Activated CD4-positive, alpha-beta memory T cell treated with anti-CD3 and anti-CD28 coated beads for 36 hours (primary cell): ENCODE measurements around the gene MYL6B. TPM values are rescaled to one million over a fixed set of nuclear protein-coding genes. Genes with fewer than 3 reads are reported as not detected.
"Not testable (repeated sequence)": the region's sequence is repeated elsewhere in the genome, so short reads cannot be mapped to it uniquely, and the experiment has no call there.

Source experiments
- CTCF ChIA-PET: fragments of 350-600 bp; sonication (Branson Sonifier 250); formaldehyde crosslinking; loops from one replicate; lab custom pipeline; 2021; ENCODE audit warnings: antibody characterized with exemption, inconsistent platforms; lab: Charles Lee
- POLR2A ChIA-PET: fragments of 350-600 bp; sonication (Branson Sonifier 250); formaldehyde crosslinking; loops from one replicate; lab custom pipeline; 2021; ENCODE audit warnings: antibody characterized with exemption; lab: Charles Lee
- DNase-seq: peaks from one replicate; pipeline ENCODE4 v3.0.0-alpha.2; 2020
- H3K27ac Mint-ChIP-seq: one replicate; pipeline ENCODE4 v1.8.0; 2021; ENCODE audit warnings: mixed read lengths
- H3K27me3 Mint-ChIP-seq: one replicate; pipeline ENCODE4 v1.8.0; 2021; ENCODE audit warnings: mixed read lengths
- H3K36me3 Mint-ChIP-seq: one replicate; pipeline ENCODE4 v1.8.0; 2021; ENCODE audit warnings: mixed read lengths
- H3K4me1 Mint-ChIP-seq: one replicate; pipeline ENCODE4 v1.8.0; 2021; ENCODE audit warnings: low read depth, mixed read lengths
- H3K4me3 Mint-ChIP-seq: one replicate; pipeline ENCODE4 v1.8.0; 2021; ENCODE audit warnings: mild to moderate bottlenecking, mixed read lengths
- H3K9me3 Mint-ChIP-seq: one replicate; pipeline ENCODE4 v1.8.0; 2021; ENCODE audit warnings: mixed read lengths
- intact Hi-C: fragments of 100-400 bp; cut with micrococcal nuclease; formaldehyde crosslinking; loops from one replicate; pipeline ENCODE4 v1.15.1; 2023
- total RNA-seq, 2 experiments: library from RNA; stranded (reverse); gene quantifications; one replicate each; pipeline ENCODE4 v1.2.3, GENCODE V29; 2021

Gene MYL6B
- total RNA-seq, 2 experiments from 2014 or later: 63.8 to 70.8 TPM

DNA sequence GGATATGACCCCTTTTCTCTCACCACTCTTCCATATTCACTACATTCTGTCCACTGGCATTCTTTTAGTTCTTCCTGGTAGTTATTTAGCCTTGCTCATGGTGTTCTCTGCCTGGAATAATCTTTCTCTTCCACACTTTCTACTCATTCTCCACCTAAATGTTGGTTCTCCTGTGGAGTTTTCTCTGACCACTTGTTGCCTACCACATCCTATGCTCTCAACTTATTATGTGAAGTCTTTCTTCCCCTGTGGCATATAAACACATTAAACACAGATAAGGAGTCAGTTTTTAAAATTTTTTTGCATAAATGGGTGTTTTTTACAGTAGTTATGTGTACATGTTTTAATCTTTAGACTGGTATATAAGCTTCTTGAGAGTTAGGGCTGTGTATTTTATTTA, 40.2 kb downstream of the MYL6B start:
- ChIA-PET CTCF (interaction anchor here (0.6 to 6.3 kb wide), 14 partner anchors 14 to 311 kb away, joined by 3 to 168 read pairs (median 4); partner anchors contain the start of genes ESYT1, RNF41, RPL41 and ZC3H10), POLR2A (no interaction called here)
- Mint-ChIP-seq H3K4me1 (peaks cover 23% of the 10 kb centered on the region), H3K27ac (no peak overlapping the region), H3K9me3 (no peaks in the 10 kb centered on the region), H3K36me3 (peaks cover 6% of the 10 kb centered on the region), H3K27me3 (no peaks in the 10 kb centered on the region), H3K4me3 (no peak overlapping the region)
- intact Hi-C loops: loop anchor here (2.0 kb wide), 2 partner anchors 74 to 108 kb away; partner anchors contain the start of genes COQ10A and CS
- no peak for DNase-seq

DNA sequence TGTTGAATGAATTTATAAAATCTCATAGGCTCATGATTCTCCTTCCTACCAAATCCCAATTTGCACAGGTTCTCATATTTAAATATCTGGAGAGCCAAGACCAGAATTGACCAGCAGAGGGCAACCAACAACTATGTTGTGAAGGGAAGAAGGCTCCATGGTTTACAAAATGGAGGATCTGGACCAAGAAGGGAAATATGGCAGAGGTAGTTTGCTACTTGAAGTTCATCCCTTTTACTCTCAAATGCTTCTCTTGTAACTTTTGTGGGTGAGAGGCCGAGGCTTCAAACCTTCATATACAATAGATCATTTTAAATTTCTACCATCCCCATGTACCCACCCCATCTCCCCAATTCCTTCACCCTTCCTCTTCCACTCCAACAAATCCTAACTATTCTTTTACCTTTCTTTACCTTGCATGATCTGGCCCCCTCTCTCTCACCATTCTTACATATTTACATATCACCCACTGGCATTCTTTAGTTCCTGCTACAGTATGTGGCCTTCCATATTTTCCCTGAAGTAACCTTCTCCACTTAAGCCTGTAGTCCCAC, 40.7 kb downstream of the MYL6B start:
- Mint-ChIP-seq H3K27me3 (no peaks in the 10 kb centered on the region), H3K4me1 (peaks cover 17% of the 10 kb centered on the region), H3K36me3 (peaks cover 5% of the 10 kb centered on the region), H3K9me3 (no peaks in the 10 kb centered on the region), H3K4me3 (no peak overlapping the region), H3K27ac (peak overlapping the region; percentile 58)
- ChIA-PET POLR2A (no interaction called here), CTCF (interaction anchor here (0.6 to 6.3 kb wide), 8 partner anchors 29 to 311 kb away, joined by 3 to 168 read pairs (median 4); partner anchors contain the start of genes ESYT1, RNF41, RPL41 and ZC3H10)
- intact Hi-C loops: loop anchor here (1.0 to 2.0 kb wide), 6 partner anchors 31 to 275 kb away; partner anchors contain the start of genes ANKRD52, COQ10A, CS and NABP2
- DNase-seq: peak; percentile 81

DNA sequence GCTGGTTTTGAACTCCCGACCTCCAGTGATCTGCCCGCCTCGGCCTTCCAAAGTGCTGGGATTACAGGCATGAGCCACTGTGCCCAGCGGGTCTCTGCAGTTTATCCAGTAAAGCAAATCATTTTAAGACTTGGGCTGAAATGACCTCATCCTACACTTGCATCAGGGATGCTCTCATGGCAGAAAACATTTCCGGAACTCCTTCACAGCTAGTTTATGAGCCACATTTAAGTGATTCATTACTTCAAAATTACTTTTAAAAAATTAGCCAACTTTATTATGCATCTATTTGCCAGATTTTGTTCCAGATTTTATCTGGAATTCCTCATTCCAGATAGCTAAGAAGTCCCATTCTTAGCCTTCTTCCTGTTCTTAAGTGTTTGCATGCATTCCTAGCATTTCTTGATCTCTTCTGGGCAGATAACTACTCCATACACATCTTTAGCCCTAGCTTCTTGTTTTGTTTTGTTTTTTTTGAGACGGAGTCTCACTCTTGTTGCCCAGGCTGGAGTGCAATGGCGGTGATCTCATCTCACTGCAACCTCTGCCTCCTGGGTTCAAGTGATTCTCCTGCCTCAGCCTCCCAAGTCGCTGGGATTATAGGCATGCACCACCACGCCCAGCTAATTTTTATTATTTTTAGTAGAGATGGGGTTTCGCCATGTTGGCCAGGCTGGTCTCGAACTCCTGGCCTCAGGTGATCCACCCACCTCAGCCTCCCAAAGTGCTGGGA, 44.6 kb downstream of the MYL6B start:
- POLR2A ChIA-PET: interaction anchor here (0.7 to 1.0 kb wide), 2 partner anchors 25 to 78 kb away, joined by 3 read pairs; no protein-coding TSS in a partner anchor
- H3K36me3 Mint-ChIP-seq, H3K27ac Mint-ChIP-seq, H3K27me3 Mint-ChIP-seq, H3K4me3 Mint-ChIP-seq, intact Hi-C loops, DNase-seq, H3K9me3 Mint-ChIP-seq, H3K4me1 Mint-ChIP-seq: not testable (repeated sequence)
- CTCF ChIA-PET: interaction anchor here (0.7 to 4.2 kb wide), 5 partner anchors 9 to 79 kb away, joined by 3 to 21 read pairs (median 9); partner anchors contain the start of genes ANKRD52, RNF41 and ZC3H10

DNA sequence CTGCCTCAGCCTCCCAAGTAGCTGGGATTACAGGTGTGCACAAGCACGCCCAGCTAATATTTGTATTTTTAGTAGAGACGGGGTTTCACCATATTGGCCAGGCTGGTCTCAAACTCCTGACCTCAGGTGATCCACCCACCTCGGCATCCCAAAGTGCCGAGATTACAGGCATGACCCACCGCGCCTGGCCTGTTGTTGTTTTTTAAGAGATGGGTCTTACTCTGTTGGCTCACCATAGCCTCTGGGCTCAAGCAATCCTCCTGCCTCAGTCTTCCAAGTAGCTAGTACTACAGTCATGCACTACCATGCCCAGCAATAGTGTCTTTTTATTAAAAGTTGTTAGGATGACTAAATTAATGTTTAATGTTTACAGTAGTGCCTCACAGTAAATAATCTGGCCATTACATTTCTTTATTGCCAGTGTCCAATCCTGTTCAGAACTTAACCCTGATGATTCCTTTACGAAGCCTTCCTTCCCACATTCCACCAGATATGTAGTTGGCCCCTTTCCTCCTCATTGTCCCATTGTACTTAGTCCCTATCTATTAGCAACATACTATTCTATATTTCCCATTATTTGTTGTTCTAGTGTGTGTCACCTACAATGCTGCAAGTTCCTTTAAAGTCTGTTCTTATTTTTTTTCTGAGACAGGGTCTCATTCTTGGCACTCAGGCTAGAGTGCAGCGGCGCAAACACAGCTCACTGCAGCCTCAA, 45.7 kb downstream of the MYL6B start:
- H3K27me3 Mint-ChIP-seq: no peaks in the 10 kb centered on the region
- no peak for DNase-seq
- H3K4me1 Mint-ChIP-seq: peaks cover 5% of the 10 kb centered on the region
- no peaks in the 10 kb centered on the region for H3K36me3 Mint-ChIP-seq
- H3K4me3 Mint-ChIP-seq: no peak overlapping the region
- ChIA-PET POLR2A (no interaction called here), CTCF (interaction anchor here (1.4 to 4.2 kb wide), 5 partner anchors 8 to 72 kb away, joined by 4 to 21 read pairs (median 9); partner anchors contain the start of genes ANKRD52 and RNF41)
- H3K27ac Mint-ChIP-seq: no peak overlapping the region
- intact Hi-C loops: no loop called here
- H3K9me3 Mint-ChIP-seq: no peaks in the 10 kb centered on the region

DNA sequence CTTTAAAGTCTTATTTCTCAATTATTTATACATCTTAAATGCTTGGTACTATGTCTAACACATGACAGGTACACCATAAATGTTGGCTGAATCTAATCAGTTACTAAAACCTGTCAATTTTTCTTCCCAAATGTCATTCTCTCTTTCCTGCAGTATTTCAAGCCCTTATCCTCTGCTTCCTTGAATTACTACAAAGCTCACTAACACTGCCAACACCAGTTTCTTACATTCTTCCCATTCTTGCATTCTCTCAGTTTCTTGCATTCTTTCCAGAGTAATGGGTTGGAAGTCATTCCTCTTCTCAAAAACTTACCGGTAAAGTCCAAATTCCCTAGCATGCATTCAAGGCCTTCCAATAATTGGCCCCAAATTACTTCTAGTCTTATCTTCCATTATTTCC, 46.4 kb downstream of the MYL6B start:
- ChIA-PET POLR2A (no interaction called here), CTCF (interaction anchor here (2.0 kb wide), 1 partner anchor 59 kb away, joined by 6 read pairs; the partner anchor contains the start of gene ANKRD52)
- no peak for DNase-seq
- Mint-ChIP-seq H3K4me3 (no peak overlapping the region), H3K36me3 (no peaks in the 10 kb centered on the region), H3K27ac (no peak overlapping the region), H3K9me3 (no peaks in the 10 kb centered on the region), H3K27me3 (no peaks in the 10 kb centered on the region), H3K4me1 (no peaks in the 10 kb centered on the region)
- intact Hi-C loops: no loop called here

DNA sequence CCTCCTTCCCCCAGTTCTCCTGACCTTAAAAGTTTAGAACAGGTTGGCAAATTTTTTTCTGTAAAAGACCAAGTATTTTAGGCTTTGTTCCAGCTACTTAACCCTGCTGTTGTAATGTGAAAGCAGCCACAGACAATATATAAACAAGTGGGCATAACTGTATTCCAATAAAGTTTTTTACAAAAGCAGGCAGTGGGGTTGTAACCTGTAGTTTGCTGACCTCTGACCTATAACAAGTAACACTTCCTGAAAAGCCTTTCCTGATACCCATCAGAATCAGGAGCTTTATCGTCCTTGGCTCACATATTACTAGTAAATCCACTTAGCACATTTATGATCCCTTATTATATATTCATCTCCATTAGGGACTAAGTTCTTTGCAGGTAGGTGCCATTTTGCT, 50.0 kb downstream of the MYL6B start:
- Mint-ChIP-seq H3K27me3 (no peaks in the 10 kb centered on the region), H3K27ac (no peak overlapping the region), H3K4me1 (no peaks in the 10 kb centered on the region), H3K36me3 (peaks cover 12% of the 10 kb centered on the region), H3K9me3 (no peaks in the 10 kb centered on the region), H3K4me3 (no peak overlapping the region)
- DNase-seq: no peak
- ChIA-PET POLR2A (interaction anchor here (2.3 kb wide), 1 partner anchor 19 kb away, joined by 7 read pairs; the partner anchor contains the start of gene RNF41), CTCF (interaction anchor here (1.5 to 1.7 kb wide), 3 partner anchors 10 to 56 kb away, joined by 5 to 7 read pairs (median 5); partner anchors contain the start of genes ANKRD52 and SMARCC2)
- intact Hi-C loops: no loop called here

DNA sequence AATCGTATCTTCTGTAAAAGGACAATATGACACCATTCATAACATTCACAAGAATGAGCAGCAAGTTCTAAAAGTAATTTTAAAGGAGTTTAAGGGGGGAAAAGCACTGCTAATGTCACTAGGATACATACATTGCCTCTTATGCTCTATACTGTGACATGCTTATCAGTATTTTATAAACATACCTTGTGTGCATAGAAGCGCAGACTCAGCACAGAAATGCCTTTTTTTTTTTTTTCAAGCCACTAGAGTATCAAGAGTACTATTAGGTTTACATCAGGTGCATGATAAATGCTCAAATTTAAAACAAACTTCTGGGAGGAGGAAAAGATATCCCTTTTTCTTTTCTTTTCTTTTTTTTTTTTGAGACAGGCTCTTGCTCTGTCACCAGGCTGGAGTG, 50.5 kb downstream of the MYL6B start:
- Mint-ChIP-seq H3K9me3 (no peaks in the 10 kb centered on the region), H3K36me3 (peaks cover 15% of the 10 kb centered on the region), H3K27me3 (no peaks in the 10 kb centered on the region), H3K4me1 (no peaks in the 10 kb centered on the region), H3K4me3 (no peak overlapping the region), H3K27ac (no peak overlapping the region)
- no peak for DNase-seq
- POLR2A ChIA-PET: interaction anchor here (0.7 to 2.3 kb wide), 2 partner anchors 13 to 19 kb away, joined by 5 to 7 read pairs; partner anchors contain the start of genes RNF41 and SMARCC2
- intact Hi-C loops: no loop called here
- CTCF ChIA-PET: interaction anchor here (1.5 to 1.7 kb wide), 3 partner anchors 9 to 55 kb away, joined by 5 to 7 read pairs (median 5); partner anchors contain the start of genes ANKRD52 and SMARCC2

DNA sequence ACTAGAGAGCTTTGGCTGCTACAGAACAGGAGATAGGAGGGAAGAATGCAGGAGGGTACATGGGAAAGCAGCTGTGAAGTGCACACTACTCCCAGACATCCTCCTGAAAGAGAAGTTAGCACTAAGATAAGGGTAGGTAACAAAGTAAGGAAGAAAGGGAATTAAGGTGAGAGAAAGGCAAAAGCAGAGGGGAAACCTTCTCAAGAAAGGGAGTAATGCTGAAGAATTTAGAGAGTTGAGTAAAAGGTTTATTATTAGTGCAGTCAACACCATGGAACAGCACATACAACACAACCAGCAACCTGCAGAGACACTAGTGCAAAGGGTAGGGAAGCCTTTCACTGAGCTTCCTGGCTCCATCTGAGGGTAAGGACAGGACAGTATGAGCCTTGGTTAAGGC, 51.9 kb downstream of the MYL6B start:
- no peaks in the 10 kb centered on the region for H3K4me1 Mint-ChIP-seq
- CTCF ChIA-PET: interaction anchor here (0.8 to 3.5 kb wide), 6 partner anchors 10 to 260 kb away, joined by 3 to 31 read pairs (median 4); partner anchors contain the start of genes ANKRD52, COQ10A, RNF41 and SMARCC2
- intact Hi-C loops: no loop called here
- H3K27me3 Mint-ChIP-seq: no peaks in the 10 kb centered on the region
- POLR2A ChIA-PET: interaction anchor here (2.3 kb wide), 1 partner anchor 18 kb away, joined by 7 read pairs; the partner anchor contains the start of gene RNF41
- no peaks in the 10 kb centered on the region for H3K9me3 Mint-ChIP-seq
- no peak overlapping the region for H3K27ac Mint-ChIP-seq
- no peak overlapping the region for H3K4me3 Mint-ChIP-seq
- DNase-seq: no peak
- peaks cover 21% of the 10 kb centered on the region for H3K36me3 Mint-ChIP-seq

DNA sequence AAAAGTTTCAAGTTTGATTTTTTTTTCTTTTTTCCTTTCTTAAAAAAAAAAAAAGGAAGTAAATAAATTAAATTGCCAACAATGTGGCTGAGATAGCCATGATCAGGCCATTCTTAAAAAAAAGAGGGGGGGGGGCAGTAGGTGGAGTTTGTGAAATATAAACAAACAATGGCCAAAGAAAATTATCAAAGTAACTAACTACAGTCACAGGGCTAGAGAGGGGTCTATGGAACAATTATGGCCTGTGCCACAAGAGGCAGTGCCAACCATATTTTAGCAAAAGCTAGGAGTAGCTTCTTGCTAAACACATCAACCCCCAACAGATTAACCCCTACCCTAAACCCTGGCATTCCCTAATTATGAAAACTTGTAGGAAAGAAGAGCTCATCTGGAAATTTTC, 53.1 kb downstream of the MYL6B start:
- no peak overlapping the region for H3K27ac Mint-ChIP-seq
- ChIA-PET CTCF (interaction anchor here (0.8 to 3.5 kb wide), 11 partner anchors 9 to 259 kb away, joined by 3 to 33 read pairs (median 6); partner anchors contain the start of genes ANKRD52, CNPY2, RNF41 and SMARCC2), POLR2A (no interaction called here)
- no peaks in the 10 kb centered on the region for H3K4me1 Mint-ChIP-seq
- no peaks in the 10 kb centered on the region for H3K27me3 Mint-ChIP-seq
- no peaks in the 10 kb centered on the region for H3K9me3 Mint-ChIP-seq
- H3K4me3 Mint-ChIP-seq: no peak overlapping the region
- peaks cover 29% of the 10 kb centered on the region for H3K36me3 Mint-ChIP-seq
- no peak for DNase-seq
- intact Hi-C loops: no loop called here

DNA sequence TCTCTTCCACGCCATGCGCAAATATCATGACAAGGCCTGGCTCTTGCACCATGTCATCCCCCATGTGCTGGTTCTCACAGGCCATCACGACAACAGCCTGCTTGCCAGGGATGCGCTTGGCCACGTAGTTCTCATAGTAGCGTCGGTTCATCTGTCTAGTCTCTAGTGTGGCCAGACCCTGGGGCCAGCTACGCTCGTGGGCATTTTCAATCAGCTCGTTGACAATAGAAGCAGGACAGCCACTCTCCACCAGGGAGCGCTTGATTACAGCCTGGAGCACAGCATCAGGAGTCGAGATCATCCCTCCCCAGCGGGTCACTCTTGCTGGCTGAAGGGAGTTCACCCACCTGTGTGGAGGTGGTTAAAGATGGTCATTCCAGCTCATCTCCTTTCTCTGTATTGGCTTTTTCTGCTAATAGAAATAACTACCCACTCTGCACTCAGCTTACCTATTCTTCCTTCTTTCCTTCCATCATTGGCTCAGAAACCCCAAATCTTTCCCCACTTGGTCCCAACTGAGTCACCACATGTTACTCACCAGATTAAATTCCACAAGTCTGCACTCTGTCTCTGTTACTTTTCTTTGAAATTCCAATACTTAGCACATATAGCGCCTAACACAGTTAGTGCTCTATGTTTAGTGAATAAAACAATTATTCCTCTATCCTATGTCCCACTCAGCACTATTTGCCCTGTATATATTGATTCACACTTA, 54.2 kb downstream of the MYL6B start:
- Mint-ChIP-seq H3K27me3 (no peaks in the 10 kb centered on the region), H3K27ac (no peak overlapping the region), H3K4me3 (no peak overlapping the region), H3K9me3 (no peaks in the 10 kb centered on the region), H3K4me1 (no peaks in the 10 kb centered on the region), H3K36me3 (peaks cover 33% of the 10 kb centered on the region)
- intact Hi-C loops: loop anchor here (2.0 kb wide), 1 partner anchor 16 kb away; no protein-coding TSS in a partner anchor
- POLR2A ChIA-PET: no interaction called here
- CTCF ChIA-PET: interaction anchor here (0.6 to 3.5 kb wide), 19 partner anchors 10 to 585 kb away, joined by 3 to 33 read pairs (median 4); partner anchors contain the start of genes ANKRD52, CNPY2, COQ10A and MYL6
- DNase-seq: peak; percentile 59
